ENCODE measurements around the gene USP33. TPM values are rescaled to one million over a fixed set of nuclear protein-coding genes. Genes with fewer than 3 reads are reported as not detected.

Gene USP33
- total and polyA plus RNA-seq, 9 of the 15 experiments (the other 6 are each of a cell fraction or from before 2014, with no cell fraction given), result 22.4 to 83.5 (median 44.7) TPM

GRCh38 chr1:77682460-77683159, 77.0 kb downstream of the USP33 start, which contains the start of gene ZZZ3 (continued):
- TF ChIP-seq ZNF318 (IDR thresholded peaks at IDR 0.05; ENCODE audit: borderline replicate concordance in 1 of 2, low read depth in 1 of 2) (no peak), TRIM25 (IDR thresholded peaks at IDR 0.05; ENCODE audit: borderline replicate concordance) (no peak), THRA (IDR thresholded peaks at IDR 0.05) (no peak)
